Activated T-helper 1 cell treated with anti-CD3 and anti-CD28 coated beads, Interleukin-2, amount 50 U/mL, for 16 hours (primary cell): ENCODE measurements around the gene SBK1.
A peak's percentile ranks its signal among the peaks of the same experiment; 100 is the strongest.

Experiments
- DNase-seq, 2 donors: peaks; one replicate each; pipeline ENCODE4 v3.0.0-alpha.2; 2020; ENCODE audit warnings: low read depth in 1 of 2, low spot score in 1 of 2

The SBK1 gene

DNA sequence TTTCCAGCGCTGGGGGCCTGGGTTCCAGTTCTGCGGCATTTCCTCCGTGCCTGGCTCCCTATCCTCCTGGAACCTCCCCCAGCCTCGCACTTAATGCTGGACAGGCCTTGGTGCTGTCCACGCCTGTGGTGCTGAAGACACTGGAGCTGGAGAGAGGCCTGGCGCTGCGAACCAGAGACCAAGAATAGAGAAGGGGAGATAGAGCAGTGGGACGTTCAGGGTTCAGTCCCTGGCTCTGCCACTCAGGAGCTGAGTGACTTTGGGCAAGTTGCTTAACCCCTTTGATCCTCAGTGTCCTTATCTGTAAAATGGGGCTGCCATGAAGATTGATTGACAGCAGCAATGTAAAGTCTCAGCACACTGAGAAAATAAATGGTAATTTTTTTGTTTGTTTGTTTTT lies 11.9 kb downstream of the SBK1 start:
- no peak for DNase-seq

DNA sequence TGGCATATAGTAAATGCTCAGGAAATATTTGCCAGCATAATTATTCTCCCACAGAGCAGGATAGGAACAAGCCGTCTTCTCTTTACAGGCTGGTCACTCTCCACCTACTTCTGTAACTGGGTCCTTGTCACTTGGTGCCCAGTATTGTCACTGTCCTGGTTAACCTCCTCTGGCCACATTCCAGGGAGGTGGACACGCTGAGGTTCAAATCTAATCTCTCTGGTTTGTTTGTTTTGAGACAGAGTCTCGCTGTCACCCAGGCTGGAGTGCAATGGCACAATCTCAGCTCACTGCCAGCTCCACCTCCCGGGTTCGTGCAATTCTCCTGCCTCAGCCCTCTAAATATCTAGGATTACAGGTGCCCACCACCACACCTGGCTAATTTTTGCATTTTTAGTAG lies 15.6 kb downstream of the SBK1 start:
- no peak for DNase-seq

DNA sequence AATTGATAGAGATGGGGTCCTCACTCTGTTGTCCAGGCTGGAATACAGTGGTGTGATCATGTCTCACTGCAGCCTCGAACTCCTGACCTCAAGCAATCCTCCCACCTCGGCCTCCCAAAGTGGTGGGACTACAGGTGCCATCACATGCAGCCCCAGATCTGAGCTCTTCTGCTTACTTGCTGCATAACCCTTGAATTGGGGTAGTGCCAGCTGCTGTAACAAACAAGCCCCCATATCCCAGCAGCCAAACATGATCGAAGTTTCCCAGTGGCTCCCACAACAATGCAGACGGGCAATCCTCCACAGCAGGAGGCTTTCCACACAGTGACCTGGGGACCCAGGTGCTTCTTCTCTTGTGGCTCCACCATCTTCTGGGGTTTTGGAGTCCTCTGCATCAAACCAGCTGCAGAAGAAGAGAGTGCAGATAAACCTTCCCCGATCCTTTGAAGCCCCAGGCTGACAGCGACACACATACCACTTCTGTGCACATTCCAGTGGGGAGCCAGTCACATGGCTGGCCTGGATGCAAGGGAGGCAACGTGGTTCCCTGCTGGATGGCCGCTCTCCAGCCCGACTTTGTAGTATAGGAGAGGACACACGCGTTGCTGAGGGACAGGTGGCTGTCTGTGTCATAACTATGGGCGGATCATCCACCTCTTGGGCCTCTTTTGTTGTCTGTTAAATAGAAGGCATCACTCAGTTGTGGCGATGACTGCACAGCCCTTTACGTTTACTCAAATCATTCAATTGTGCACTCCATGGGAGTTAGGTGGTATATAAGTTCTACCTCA lies 16.7 kb downstream of the SBK1 start:
- no peak for DNase-seq

DNA sequence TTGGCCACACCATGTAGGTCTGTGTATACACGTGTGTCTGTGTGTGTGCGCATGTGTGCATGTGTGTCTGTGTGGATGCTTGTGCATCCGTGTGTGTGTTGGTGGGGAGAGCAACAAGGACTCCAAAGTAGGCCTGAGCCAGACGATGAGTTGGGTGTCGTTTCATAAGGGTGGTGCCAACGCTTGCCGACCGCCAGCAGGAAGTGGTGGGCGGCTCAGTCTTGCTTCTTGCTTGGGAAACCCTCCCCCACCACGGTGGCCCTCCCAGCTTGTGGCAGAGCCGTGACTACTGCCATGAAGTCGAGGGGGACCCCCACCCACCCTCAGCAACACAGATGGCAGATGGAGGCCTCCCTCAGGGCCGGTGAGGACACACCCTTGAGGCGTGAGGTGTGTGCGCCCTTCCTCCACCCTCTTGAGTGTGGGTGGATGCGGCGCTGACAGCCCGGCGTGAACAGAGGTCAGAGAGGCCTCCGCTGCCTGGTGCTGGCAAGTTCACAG lies 17.5 kb downstream of the SBK1 start:
- peak; percentile 65 to 71 for DNase-seq

DNA sequence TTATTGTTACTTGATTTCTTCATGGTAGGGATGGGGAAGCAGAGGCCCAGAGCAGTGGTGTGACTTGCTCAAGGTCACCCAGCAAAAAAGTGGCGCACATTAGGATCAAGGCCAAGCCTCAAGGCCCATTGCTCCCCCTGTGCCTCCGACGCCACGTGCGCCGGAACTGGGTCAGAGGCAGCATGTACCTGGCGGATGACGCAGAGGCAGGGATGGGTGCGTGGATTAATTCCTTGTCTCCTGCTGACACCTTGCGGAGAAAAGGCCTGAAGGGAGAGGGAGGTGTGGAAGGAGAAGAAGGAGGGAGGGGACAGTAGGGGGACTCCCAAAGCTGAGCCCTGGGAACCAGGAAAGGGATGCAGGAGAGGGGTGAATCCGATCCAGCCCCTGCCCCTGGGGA lies 18.5 kb downstream of the SBK1 start:
- DNase-seq = no peak

DNA sequence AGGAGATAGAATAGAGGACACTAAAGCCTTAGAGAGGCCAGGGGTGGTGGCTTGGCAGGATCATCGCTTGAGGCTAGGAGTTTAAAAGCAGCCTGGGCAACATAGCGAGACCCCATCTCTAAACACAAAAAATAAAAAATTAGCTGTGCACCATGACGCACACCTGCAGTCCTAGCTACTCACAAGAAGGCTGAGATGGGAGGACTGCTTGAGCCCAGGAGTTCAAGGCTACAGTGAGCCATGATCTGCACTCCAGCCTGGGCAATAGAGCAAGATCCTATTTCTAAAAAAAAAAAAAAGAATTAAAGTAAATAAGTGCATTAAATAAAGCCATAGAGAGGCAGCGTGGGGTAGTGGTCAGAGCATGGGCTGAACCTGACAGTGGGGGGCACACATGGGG lies 19.1 kb downstream of the SBK1 start:
- no peak for DNase-seq

DNA sequence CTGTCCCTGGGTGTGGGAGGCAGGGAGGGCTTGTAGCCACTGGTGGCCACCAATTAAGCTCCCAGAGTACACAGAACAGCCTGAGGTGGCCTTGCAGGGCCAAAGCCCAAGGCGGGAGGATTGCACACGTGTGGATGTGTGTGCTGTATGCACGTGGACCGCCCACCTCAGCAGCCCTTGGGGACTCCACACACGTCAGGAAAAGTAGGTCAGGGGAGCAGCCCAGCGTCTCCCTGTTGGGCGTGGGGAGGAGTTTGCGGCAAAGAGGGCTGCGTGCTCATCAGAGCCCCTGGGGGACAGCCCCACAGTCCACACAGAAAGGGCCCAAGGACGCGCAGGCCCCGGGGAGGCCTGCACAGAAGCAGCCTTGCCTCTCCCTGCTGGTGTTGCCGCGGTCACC lies 19.6 kb downstream of the SBK1 start:
- no peak for DNase-seq

DNA sequence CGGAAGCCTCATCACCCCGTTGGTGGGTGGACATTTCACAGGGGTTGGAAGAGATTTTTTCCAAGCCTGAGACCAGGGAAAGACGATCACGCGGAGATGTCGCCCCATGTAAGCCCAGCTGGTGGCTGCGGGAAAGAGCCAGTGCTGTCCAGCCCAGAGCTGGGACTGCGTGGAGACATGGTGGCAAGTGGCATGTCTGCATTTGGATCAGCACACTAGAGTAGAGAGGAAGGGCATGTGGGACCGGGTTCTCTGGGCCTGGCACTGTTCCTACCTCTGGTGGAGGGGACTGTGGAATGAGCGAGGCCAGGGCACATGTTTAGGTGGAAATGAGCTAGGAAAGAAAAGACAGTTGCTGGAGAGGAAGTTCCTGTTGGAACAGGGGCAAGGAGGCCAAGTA lies 20.0 kb downstream of the SBK1 start:
- no peak for DNase-seq

DNA sequence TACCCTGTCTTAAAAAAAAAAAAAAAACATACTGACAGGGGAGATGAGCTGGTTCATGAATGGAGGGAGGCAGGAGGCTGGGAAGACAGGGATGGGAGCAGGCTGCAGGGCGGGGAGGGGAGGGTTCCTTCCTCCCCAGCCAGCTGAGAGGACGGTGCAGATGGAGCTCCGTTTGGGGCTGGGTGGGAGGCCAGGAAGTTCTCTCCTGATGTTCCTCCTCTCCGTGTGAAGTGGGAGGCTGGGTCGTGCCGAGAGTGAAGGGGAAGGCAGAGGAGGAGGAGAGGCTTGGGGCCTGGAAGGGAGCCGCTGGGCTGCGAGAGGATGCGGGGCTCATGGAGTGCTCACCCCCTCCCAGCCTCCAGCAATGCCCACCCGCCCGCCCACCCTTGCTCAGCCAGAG lies 21.3 kb downstream of the SBK1 start:
- no peak for DNase-seq

DNA sequence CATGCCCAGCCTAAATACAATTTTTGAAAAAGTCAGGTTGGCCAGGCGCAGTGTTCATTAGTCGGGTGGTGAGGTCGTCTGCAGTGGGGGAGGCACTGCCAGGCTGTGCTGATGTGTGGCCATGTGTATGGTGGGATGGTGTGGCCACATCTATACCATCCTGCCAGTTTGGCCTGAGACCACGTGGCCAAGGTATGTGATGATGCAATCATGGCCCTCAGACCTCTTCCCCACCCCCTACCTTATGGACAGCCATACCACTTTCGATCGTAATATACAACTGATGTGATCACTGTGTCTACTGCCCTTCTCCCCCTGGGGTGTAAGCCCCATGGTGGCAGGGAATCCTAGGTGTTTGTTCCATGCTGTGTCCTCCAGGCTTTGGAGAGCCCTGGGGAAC lies 23.7 kb downstream of the SBK1 start:
- no peak for DNase-seq

DNA sequence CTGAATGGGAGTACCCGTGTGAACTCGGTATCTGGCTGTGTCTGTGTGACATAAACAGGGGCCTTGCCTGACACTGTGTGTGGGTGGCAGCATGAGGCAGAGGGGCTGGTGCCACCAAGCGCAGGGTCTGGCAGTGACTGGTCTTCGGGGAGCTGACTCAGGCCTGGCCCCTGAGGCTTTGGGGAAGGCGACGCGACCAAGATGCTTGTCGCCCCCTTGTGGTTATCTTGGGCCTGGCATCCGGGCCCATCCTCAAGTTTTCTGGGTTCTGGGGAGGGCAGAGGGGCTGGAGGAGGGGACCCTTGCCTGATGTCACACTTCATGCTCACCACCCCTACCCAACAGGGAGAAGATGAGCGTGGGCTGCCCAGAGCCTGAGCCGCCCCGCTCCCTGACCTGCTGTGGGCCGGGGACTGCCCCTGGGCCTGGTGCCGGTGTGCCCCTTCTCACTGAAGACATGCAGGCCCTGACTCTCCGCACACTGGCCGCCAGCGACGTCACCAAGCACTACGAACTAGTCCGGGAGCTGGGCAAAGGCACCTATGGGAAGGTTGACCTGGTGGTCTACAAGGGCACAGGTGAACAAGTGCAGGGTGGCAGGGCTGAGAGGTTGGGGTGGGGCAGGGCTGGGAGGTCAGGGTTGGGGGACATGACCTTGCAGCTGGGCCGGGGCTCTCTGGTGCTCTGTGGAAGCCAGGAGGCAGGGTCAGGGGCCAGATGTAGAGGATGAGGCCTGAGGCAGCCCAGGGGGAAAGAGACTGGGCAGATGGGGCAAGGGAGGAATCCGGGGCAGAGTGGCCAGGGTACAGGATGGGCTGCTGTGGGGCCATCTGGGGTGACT lies 24.9 kb downstream of the SBK1 start:
- DNase-seq = peak; percentile 52 to 57

DNA sequence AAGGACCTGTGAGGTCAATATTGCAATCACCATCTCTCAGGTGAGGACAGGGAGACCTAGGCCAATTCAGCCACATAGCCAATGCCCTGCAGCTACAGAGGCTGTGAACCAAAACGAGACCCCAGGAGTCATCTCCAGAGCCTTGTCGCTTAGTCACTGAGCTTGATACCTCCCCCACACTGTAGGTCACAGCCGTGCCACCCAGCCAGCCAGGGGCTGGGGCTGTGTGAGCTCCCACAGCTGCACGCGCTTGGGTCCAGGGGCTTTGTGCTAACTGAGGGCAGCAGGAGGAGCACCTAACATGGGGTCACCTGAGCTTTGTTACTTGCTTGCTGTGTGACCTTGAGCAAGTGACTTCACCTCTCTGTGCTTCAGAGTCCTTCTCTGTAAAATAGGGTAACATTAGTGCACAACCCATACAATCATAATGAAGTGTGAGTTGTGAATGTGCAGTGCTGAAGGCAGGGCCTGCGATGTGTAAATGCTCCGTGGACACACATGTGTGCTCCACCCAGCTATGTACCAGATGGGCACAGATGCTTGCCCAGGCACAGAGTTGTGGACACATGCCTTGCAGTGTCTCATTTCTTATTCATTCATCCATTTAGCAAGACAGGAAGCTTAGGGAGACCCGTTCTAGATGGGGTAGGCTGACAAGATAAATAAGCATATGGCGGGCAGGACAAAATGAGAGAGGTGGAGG lies 25.9 kb downstream of the SBK1 start:
- DNase-seq = no peak

DNA sequence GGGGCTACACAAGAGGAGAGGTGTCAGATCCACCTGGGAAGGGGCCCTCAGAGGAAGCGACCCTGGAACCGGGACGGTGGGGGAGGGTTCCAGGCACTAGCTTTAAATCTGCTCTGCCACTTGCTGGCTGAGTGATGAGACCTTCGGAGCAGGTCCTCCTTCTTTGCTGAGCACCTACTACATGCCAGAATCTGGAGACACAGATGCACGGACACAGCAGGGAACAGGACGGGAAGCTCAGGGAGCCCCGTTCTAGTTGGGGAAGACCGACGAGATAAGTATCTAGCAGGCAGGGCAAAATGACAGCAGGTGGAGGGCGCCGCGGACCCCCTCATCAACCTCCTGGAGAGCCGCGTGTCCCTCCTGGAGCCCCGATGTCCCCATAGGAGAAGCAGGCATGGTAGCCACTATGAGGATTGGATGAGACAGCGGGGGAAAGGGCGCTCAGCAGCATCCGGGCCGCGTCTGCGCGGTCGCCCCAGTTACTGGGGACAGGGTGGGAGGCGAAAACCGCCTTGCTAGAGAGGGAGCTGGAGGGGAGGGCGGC lies 27.2 kb downstream of the SBK1 start:
- no peak for DNase-seq

DNA sequence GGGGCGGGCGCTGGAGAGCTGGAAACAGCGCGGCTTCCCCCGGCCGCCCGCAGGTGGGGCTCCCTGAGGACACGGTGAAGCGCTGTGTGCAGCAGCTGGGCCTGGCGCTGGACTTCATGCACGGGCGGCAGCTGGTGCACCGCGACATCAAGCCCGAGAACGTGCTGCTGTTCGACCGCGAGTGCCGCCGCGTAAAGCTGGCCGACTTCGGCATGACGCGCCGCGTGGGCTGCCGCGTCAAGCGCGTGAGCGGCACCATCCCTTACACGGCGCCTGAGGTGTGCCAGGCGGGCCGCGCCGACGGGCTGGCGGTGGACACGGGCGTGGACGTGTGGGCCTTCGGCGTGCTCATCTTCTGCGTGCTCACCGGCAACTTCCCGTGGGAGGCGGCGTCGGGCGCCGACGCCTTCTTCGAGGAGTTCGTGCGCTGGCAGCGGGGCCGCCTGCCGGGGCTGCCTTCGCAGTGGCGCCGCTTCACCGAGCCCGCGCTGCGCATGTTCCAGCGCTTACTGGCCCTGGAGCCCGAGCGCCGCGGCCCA lies 27.8 kb downstream of the SBK1 start:
- DNase-seq = no peak

DNA sequence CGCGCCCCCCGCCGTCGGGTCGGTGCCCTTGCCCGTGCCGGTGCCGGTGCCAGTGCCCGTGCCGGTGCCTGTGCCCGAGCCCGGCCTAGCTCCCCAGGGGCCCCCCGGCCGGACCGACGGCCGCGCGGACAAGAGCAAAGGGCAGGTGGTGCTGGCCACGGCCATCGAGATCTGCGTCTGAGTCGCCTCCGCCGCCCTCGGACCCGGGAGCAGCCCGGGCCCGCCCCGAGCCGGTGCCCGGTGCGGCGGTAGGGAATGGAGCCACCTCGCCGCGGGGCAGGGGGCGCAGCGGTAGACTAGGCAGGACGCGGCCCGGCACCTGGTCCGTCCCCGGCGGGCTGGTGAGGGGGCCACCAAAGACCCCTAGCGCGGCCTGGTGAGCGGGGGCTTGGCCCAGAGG lies 28.4 kb downstream of the SBK1 start:
- DNase-seq = no peak

DNA sequence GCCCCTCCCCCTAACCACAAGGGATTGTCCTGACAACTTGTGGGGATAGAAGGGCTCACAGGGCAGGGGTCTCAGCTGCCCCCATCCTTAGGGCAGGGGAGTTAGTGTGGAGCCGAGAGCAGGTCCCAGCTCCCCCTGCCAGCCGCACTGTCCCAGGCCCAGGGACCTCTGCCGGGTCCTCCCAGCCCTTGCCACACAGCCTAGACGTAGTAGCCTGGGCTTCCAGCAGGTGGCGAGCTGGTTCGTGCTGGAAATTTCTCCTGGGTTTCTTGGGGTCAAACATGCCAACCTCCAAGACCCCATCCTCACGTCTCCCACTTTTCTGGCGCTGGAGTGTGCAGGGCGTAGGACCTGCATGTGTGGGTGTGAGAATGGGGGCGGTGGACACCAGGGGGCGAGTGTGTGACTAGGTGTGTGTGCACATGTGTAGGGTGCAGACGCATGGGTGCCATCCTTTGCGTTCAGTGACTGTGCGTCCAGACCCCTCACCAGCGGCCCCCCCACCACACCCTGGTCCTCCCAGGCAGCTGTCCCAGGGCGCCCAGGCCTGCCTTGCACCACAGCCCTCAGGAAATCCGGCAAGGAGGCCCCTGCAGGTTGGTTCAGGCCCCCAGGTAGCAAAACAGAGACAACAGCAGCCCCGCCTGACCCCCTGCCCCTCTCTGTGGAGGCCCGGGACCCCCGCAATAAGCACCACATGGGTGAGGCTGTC lies 29.5 kb downstream of the SBK1 start:
- no peak for DNase-seq

DNA sequence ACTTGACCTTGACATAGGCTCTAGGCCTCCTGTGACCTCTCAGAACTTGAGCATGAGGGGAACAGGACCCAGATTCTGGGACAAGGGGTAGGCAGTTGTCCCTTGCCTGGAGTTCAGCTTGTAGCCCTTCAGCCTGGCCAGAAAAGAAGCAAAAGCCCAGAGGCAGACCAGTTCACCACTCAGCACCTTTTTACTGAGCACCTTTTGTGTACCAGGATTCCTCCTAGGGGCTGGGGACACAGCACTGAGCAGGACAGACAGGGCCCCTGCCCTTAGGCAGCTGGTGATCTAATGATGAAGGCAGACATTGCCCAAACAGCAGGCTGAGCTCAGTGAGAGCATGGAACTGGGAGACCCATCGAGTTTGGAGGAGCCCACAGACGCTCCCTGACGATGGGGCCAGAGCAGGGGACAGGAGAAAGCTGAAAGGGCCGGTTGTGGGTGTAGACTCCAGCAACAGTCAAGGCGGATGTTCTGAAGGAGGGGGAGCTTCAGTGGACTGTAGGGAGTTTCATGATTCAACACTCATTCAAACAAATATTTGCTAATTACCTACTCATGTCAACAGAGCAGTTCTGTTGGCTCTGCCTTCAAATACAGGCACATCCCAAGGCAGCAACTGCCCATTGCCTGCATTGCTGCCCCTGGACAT lies 32.0 kb downstream of the SBK1 start:
- no peak for DNase-seq

DNA sequence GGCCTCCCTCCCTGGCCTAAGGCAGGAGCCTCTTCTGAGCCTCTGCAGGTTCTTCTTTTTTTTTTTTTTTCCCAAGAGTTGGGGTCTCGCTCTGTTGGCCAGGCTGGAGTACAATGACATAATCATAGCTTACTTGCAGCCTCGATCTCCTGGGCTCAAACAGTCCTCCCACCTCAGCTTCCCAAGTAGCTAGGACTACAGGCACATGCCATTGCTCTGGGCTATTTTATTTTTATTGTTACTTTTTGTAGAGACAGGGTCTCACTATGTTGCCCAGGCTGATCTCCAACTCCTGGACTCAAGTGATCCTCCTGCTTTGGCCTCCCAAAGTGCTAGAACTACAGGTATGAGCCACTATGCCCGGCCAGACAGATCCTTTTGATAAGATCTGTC lies 32.6 kb downstream of the SBK1 start:
- DNase-seq = no peak

DNA sequence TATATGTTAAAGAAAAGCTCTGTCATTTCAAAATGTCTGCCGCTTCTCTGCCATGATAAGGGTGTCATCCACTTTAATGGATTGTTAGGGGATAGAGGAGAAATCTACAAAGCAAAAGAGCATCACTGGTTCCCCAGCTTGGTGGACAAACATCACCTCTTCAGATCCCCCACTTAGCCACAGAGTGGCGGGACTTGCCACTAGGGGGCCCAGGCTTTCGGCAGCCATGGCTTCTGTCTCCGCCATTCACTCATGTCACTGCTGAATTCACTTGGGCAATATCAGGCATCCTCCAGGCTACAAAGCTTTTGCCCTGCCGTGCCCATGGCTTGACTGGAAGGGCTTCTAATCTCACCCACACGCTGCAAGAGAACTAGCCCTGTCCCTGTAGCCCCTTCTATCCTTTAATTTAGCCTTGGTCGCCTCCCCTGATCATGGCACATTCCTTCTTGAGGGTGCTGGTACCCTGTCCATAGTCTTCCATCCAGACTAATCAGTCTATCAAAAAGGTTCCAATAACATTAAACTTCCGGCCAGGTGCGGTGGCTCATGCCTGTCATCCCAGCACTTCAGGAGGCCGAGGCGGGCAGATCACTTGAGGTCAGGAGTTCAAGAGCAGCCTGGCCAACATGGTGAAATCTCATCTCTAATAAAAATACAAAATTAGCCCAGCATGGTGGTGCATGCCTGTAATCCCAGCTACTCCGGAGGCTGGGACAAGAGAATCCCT lies 34.7 kb downstream of the SBK1 start:
- DNase-seq = peak; percentile 46
